Measurements from ENCODE around the gene BID.

Gene BID

DNA sequence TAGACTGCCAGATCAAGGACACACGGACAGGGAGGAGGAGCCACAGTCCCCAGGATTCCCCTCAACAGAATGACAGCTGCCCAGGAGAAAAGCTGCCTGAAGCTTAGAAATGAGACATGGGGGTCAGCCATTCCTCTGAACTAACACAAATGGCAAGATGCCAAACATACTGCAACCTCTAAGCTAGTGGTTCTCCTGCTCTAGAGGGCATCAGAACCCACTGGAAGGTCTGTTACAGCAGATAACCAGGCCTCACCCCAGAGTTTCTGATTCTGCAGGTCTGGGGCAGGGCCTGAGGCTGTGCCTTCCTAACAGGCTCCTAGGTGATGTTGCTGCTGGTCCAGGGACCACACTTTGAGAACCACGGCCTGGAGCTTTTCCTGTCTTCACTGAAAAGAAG is 28.6 kb upstream of the BID start:
- DNase-seq, result no peak

DNA sequence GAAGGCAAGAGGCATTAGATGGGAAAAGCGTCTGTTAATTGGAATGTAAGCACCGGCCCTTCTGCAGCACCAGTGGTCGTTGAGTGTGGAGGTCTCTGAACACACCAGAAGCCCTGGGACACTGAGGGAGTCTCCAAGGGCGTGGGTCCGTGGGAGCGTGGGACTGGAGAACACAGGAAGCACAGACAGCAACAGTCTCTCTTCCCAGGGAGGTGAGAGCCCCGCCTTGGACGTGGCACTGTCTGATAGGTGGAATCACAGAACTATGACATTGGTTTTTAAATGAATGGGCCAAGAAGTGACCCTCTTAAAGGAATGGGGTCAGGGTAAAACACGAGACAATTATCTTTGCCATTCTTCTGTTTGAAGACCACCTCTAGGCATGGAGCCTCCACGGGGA is 28.1 kb upstream of the BID start:
- no peak for DNase-seq

DNA sequence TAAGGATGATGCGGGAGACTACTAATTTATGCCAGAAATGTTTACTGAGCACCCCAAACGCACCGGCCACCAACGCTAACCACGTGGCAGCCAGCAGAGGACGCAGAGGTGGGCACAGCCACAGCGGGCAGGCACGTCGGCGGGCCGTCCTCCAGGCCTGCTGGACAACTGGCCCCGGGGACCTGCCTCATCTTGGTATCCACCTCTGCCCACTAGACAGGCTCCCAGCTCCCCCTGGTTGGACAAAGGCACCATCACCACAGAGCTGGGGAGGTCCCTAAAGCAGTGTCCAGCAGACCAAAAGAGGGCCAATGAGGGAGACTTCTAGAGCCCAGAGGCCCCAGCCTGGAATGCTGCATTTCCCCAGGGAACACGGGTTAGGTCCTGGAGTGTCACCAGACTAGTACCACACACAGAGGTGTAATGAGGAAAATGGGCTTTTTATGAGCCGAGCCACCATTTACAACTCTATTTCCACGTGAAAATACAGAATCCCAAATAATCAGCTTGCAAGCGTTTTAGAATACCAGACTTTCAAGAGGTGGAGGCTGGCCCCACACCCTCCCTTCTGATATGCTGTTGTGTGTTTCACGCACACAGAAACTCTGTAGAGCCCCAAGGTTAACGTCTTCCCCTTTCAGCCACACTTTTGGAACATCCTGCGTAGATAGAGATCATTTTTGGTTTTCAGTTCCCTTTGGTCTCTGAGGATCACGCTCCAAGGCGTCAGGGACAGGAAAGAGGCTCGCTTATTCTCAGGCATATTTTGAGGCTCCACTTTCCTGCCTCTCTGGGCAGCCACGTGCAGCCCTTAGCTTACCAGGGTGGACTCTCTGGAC is 23.7 kb upstream of the BID start:
- no peak for DNase-seq

DNA sequence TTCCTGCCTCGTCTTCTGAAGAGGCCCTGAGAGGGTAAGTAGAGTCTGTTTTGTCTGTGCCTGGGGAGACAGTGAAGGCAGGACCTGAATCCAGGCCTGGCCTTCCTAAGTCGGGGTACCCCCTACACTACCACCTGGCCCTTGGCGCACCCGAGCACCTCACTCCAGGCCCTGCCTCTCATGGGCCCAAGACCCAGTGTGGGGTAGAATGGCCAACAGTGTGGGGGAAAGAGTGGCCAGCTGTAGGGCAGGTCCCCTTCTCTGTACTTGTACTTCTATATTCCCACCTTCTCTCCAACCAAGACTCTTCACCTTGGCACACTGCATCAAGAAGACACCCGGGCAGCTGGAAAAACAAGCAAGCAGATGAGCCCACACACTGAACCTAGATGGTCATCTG is 22.4 kb upstream of the BID start:
- no peak for DNase-seq

DNA sequence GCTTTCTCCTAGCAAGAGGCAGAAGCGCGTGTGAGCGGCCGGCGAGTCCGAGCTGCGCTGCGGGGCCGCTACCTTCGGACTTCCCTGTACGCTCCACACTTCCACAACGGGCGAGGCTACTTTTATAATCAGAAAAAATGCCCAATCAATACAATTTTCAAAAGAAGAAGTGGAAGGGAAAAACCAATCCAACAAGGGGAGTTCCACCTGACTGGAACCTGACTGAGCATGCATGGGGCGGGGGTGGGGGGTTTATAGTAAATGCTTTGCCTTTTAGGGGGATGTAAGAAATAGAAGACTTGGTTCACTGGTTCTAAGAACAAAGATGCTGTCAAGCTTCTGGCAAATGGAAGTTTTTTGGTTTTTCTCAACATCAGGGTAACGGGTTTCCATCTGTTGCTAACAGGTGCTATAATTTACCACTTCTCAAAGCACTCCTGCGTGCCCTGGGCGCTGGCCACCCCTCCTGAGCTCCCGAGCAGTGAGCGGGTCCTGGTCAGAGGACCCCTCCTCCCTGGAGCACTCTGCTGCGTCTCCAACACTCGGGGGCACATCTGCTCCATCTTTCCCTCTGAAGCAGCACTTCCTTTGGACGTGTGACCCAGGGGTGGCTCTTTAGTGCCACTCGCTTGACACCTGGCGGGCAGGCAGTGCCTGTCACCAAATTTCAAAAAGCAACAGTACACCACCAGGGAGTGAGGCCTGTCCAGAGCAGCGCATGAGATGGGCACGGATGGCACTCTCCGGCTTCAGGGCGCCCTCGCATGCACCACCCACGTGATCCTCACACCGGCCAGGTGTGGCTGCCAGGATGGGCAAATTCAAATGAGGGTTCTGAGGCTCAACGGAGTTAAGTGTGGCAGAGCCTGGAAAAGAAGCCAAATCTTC is 21.6 kb upstream of the BID start:
- no peak for DNase-seq

DNA sequence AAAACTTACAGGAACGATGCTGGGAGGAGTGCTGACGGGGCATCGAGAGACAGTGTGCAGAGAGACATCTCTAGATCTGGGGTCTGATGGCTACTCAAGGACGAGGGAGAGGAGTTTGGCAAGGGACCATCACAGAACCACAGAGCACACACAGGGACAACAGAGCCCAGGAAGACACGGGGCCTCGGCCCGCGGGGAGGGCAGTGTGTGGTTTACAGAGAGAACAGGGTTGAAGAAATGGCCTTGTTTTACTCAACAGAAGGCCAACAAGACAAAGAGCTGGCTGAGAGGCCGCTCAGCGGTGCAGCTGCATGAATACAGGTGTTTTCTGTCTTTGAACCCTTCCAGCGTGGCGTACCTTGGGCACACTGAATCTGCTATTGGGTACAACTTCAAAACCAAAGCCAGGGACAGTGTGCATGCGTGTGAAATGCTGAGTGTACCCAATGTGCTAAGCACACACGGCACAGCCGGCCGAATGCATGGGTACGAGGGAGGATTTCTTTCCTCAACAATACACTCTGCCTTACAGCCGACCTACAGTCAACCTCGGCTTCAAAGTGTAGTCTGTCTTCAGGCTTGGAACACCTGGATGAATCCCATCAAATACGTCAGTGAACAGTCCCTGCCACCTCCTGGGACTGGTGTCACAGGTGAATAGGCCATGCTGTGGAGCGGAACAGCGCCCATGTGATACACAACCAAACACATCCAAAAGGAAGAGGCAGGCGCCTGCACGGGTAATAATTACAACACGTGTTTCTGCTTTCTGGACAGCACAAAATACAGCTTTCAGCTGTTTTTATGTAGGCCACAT is 20.7 kb upstream of the BID start:
- DNase-seq, result no peak

DNA sequence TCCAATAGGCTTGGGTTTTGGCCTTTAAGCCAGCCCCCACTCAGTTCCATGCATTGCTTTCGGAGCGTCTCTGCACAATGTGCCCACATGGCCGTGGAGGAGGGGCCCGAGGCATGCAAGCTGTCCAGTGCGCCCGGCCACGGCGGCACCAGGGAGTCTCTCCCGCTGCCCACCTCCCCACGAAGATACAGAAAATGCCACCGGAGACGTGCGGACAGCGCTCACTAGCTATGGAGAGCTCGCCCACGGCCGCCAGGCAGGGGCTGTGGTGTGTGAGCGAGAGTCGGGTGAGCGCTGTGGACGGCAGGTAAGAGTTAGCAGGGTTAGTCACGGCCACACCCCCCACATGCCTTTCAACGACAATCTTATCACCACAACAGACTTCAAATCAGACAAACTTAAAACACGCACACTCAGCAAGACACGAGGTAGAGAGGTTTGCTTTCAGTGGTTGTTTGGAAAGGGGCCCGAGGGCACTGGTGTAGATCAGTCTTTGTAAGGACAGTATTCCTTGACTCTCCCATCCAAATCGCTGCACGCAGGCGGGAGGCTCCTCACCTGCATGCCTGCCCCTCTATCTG is 18.7 kb upstream of the BID start:
- DNase-seq, result no peak

DNA sequence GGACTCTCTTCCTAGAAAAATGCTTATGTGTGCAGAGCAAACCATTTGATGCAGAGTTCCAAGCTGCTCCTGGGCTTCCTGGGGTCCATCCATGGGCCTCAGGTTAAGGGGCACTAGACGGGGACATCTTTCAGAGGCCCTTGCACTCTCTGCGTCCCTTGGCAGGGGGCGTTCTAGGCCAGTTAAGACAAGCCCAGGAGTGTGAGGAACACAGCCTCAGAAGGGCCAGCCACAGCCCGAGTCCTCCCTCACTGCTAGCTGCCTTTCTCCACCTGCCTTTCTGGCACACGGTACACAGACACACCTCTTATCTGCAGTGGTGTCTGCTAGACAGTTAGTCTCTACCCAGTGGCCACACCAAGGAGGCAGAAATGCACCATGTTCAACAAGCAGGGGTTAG is 18.0 kb upstream of the BID start:
- DNase-seq, result no peak

DNA sequence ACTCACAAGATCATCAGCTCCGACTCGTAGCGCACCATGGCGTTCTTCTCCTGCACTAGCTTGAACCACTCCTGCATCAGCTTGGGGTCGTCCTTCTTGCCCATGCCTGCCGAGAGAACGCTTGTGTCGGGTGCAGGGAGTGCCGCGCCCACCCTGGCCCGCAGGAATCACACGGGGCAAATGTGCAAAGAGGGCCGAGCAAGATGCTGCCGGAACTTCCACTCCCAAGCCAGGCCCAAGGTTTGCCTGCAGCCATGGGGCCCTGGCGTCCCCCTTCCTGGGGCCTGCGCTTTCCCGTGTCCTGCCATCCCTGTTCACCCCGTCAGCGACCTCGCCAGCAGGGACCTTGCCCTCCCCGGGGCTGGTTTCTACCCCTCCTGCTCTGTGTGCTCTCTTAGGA is 16.9 kb upstream of the BID start:
- no peak for DNase-seq

DNA sequence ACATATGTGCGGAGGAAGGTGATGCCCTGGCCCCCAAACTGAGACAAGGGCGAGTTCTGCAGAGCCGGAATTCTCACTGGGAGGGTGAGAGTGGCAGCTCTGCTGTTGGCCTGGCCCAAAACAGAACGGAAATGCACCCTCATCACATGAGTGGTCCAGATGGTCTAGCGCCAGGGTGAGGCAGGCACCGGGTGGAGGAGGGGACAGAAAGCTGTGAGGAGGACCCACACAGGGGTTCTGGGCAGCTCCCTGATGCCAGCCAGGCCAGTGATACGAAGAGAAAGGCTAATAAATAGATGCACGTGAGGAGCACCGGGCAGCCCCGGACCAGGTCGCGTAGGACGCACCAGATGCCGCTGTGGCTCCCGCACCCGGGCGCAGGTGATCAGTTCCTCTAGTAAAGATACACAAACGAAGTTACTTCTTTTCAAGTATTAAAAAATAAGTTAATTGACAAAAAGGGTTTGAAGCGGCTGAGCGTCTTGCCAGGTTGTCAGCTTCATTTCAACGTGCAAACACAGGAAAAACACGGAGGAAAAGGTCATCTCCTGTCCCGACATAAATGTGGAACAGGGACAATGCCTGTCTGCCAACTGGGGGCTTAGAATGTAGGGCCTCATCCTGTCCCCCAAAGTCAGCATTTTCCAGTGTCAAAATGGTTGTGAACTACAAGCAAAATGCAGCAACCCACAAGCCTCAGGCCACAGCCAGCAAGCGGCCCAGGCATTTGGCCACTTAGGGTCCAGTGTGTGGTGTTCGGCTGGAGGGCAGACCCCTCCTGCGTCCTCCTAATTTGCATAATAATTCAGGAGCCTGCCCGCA is 15.3 kb upstream of the BID start:
- DNase-seq, result no peak

DNA sequence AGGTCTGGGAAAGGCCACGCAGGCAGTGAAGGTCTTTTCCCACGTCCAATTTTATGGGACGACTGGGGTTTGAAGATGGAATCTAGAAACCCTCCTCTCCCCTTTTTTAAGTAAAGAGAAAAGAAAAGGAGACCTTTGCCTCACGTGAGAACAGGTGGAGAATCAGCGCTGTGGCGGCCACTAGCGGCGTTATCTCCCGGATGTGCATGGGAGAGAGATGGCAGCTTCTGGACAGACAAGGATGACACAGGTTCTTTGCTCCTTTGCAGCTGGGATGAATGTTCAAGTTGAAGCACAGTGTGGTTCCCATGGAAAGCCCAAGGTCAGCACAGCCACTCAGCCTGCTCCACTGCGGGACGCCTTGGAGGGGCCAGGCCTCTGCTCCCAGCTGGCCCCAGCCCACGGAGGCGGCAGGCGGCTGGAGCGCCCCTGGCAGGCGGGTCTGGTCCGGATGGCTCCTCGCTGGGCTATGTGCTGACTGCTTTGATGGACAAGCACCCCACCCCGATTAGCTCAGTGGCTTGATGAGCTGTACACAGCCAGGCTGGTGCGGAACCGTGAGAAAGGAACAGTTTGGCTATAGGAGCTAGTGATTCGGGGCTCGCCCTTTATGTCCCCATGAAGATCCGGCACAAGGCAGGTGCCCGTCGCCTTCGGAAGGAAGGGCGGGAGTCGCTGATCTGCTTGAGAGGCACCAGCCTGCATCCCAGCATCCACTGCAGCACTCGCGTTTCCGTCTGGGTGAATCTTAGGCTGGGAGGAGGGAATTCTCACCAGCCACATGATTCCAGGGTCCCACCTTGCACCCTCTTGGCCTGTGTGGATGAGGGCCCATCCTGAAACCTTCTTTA is 14.5 kb upstream of the BID start:
- DNase-seq, result no peak

DNA sequence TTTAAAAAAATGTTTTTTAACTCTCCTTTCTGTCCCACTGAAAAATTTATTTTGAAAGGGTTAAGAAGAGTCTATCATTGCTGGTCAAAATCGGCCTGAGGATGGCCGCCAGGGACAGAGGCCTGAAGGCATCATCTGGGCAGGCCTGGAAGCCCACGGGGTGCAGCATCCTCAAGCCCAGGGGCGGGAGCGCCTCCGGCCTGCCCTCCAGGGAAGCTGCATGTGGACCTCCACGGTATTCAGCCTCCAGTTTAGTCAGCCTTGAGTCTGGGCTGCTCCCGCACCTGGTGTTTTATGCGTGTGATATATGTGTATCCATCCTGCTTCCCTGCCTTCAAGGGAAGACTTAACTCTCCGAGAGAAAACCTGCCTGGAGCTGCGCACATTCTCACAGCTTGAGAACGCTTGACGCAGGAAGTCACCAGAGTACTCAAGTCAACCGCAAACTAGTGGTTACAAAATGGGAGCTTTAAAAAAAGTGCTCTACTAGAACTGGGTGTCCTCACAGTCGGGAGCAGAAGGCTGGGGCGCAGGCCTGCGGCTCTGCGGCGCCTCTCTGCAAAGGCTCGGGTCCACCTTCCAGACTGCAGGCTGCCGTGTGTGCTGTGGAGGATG is 13.6 kb upstream of the BID start:
- DNase-seq, result no peak

DNA sequence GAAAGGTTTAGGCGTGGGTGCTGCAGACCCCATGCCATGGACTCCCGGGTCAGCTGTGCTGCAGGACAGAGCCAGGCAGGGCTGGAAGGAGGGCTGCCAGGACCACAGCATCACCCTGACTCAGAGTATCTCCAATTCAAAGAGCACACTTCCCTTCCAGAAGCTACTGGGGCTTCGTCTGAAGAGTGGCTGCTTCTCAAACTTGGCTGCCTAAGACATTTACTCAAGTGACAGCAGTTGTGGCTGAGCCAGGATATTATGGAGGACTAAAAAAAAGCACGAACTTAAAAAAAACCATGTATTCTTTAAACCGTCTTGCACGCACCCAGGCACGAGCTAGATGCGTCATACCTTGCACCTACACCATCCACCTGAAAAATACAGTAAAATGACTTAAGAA is 13.0 kb upstream of the BID start:
- no peak for DNase-seq

DNA sequence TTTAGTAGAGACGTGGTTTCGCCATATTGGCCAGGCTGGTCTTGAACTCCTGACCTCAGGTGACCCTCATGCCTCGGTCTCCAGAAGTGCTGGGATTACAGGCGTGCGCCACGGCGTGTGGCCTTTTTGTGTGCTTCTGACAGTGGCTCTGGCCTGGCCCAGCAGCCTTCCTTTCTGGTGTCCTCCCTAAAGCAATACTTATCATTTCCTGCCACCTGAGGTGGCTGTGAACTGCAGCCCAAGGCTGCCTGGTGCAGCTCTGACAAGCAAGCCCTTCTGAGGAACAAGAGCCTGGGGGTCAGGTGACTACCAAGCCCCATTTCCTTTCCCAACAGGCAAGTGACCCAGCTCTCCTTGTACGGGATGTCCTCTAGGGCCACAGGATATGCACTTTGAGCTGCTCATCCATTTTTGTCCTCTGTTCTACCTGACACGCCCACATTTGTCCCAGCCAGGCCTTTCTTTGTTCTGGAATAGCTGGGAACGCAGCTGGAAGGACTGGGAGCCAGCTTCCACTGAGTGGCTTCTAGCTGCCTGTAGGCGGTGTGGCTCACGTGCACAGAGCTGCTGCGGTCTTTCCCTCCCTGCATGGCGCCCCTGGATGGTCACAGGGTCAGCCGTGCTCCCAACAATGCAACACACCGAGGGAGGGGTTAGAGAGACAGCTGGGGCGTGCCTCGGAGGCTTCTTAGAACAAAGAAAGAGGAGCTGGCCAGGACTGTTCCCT is 12.3 kb upstream of the BID start:
- no peak for DNase-seq

DNA sequence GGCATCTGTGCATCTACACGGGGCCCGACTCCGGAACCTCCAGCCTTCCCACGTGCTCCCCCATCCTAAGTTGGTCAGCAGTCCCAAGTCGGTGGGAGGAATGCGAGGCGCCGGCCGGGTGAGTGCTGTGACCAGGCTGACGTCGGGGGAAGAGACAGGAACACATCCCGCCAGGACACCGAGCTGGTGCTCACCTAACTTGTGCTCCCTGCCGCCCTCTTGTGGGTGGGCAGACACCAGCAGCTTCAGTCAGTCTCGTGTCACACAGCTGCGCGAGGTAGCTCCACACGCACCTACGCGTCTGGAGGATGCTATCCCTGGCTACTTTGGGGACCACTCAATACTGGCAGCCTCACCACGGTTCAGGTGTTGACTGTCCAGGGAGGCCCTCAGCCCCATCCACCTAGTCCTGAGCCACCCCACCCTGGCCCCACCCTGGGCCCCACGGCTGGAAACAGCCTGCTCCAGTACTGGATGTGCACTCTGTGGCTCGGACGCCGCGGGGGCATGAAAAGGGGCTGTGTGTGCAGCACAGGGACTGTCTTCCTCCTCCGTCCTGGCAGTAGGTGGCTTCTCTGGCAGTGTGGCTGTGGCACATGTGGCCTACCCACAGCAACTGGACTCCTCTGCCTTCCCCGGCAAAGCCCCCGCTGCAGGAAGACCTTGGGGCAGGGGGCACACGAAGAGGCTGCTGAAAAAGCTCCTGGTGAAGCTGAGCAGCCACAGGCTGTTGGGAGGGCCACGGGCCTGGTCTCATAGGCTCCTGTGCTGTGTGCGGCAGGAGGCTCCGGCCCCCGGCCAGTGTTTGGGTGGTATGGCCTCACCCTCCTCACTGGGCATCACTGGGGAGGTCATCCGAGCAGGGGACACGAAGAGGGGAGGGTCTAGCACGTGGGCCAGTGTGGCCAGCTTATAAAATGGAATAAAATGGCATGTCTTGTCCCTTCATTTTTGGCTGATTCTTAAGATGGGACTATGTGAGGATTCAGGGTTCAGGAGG is 11.2 kb upstream of the BID start:
- no peak for DNase-seq

DNA sequence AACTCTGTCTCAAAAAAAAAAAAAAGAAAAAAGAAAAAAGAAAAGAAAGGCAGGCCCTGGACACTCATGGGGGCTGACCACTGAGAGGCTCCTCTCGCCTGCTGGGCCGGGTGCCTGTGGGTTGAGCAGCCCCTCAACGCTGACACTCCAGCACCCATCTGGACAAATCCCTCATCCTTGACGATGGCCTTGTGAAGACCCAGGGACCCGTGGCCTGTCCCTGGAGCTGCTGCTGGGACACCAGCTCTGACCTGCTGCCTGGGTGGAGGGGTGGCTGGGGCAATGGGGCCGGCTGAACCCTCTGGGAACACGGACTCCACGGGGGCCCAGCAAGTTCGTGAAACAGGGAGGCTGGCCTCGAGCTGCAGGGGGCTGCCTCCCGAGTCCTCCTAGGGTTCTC is 10.5 kb upstream of the BID start:
- no peak for DNase-seq

DNA sequence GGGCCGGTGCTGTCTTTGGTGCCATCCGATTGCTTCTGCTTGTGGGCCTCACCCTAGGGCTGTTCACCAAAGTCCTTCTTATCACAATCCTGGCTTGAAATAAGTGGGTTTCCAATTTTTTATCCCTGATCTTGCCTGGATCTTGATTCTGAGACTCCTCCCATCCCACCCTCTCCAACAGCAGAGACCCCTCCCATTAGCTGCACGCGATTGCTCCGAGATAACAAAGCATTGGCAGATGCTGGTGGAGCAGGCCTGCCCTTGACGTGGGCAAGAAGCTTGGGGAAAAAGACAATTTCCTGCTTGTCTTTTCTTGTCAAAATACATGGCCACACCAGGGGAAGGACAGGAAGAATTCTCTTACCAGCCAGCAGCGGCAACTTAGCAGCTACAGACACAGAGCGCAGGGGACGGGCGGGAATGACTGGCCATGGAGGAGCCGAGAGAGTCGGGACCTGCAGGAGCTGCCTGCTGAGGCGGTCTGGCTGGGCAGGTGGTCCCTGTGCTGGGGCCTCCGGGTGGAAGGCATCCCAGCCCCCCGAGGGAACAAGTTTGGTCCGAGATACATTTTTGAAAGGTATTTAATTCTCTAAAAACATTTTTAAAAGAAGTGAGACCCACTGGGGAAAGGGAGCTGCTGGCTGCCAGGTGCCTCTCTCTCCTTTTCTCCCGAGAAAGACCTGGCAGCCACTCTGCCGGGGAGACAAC is 9.7 kb upstream of the BID start:
- no peak for DNase-seq

DNA sequence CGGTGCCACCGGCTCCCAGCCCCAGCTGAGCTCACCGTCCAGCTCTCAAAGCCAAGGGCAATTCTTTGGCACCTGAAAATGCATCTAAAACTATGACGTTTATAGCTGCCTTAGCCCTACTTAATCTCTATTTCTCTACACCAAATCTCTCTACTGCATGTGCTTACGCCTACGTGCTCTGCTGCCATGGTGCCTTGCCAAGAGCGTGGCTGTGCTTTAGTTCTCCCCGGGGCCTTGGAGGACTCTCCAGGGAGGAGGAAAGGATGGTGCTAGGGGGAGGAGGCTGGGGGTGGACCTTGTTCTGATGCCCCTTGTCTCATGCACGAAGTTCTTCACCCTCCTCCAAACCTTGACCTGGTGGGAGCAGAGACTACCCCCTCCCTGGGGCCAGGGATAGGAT is 9.0 kb upstream of the BID start:
- no peak for DNase-seq
